ENCODE measurements around the gene ADAMTS1.

ADAMTS1 gene

GRCh38 chr21:26804895-26805609, 40.2 kb downstream of the ADAMTS1 start:
- H3K27me3 ChIP-seq (ENCODE audit: control insufficient read depth in 1 of 2, insufficient read depth in 2 of 2, low read length in 2 of 2), result no peaks in the 10 kb centered on the region
- no peak overlapping the region for H3K4me3 ChIP-seq (ENCODE audit: low read depth in 1 of 2, low read length in 2 of 2)
- H3K9ac ChIP-seq (ENCODE audit: low read depth in 1 of 2, low read length in 2 of 2), result no peak overlapping the region
- no peak overlapping the region for H3K27ac ChIP-seq (ENCODE audit: low read depth, low read length)
- H3K36me3 ChIP-seq (ENCODE audit: control insufficient read depth in 1 of 2, insufficient read depth in 2 of 2, low read length in 2 of 2), result no peaks in the 10 kb centered on the region
- no peaks in the 10 kb centered on the region for H3K4me1 ChIP-seq (ENCODE audit: control insufficient read depth in 1 of 2, insufficient read depth in 2 of 2, low read length in 2 of 2)
- H3K9me3 ChIP-seq (ENCODE audit: control insufficient read depth in 1 of 2, low read length in 2 of 2), result no peaks in the 10 kb centered on the region

- Histone ChIP-seq H3K9me3 (ENCODE audit: control insufficient read depth in 1 of 2, low read length in 2 of 2) (no peaks in the 10 kb centered on the region), H3K36me3 (ENCODE audit: control insufficient read depth in 1 of 2, insufficient read depth in 2 of 2, low read length in 2 of 2) (no peaks in the 10 kb centered on the region), H3K27me3 (ENCODE audit: control insufficient read depth in 1 of 2, insufficient read depth in 2 of 2, low read length in 2 of 2) (no peaks in the 10 kb centered on the region), H3K9ac (ENCODE audit: low read depth in 1 of 2, low read length in 2 of 2) (no peak overlapping the region), H3K4me1 (ENCODE audit: control insufficient read depth in 1 of 2, insufficient read depth in 2 of 2, low read length in 2 of 2) (no peaks in the 10 kb centered on the region), H3K4me3 (ENCODE audit: low read depth in 1 of 2, low read length in 2 of 2) (no peak overlapping the region), H3K27ac (ENCODE audit: low read depth, low read length) (peak overlapping the region; percentile 68)
Measured at GRCh38 chr21:26801498-26801897, 43.7 kb downstream of the ADAMTS1 start.

GRCh38 chr21:26800970-26801431, 44.2 kb downstream of the ADAMTS1 start:
- H3K4me3 ChIP-seq (ENCODE audit: low read depth in 1 of 2, low read length in 2 of 2), result no peak overlapping the region

GRCh38 chr21:26800455-26800854, 44.8 kb downstream of the ADAMTS1 start:
- H3K27ac ChIP-seq (ENCODE audit: low read depth, low read length), result no peak overlapping the region
- H3K9ac ChIP-seq (ENCODE audit: low read depth in 1 of 2, low read length in 2 of 2), result no peak overlapping the region

More at GRCh38 chr21:26800970-26801431, 44.2 kb downstream of the ADAMTS1 start:
- no peak overlapping the region for H3K9ac ChIP-seq (ENCODE audit: low read depth in 1 of 2, low read length in 2 of 2)
- H3K27ac ChIP-seq (ENCODE audit: low read depth, low read length), result peak overlapping the region; percentile 68
- no peaks in the 10 kb centered on the region for H3K4me1 ChIP-seq (ENCODE audit: control insufficient read depth in 1 of 2, insufficient read depth in 2 of 2, low read length in 2 of 2)
- no peaks in the 10 kb centered on the region for H3K9me3 ChIP-seq (ENCODE audit: control insufficient read depth in 1 of 2, low read length in 2 of 2)
- H3K27me3 ChIP-seq (ENCODE audit: control insufficient read depth in 1 of 2, insufficient read depth in 2 of 2, low read length in 2 of 2), result no peaks in the 10 kb centered on the region
- no peaks in the 10 kb centered on the region for H3K36me3 ChIP-seq (ENCODE audit: control insufficient read depth in 1 of 2, insufficient read depth in 2 of 2, low read length in 2 of 2)

GRCh38 chr21:26800001-26800400, 45.2 kb downstream of the ADAMTS1 start:
- Histone ChIP-seq H3K9me3 (ENCODE audit: control insufficient read depth in 1 of 2, low read length in 2 of 2) (no peaks in the 10 kb centered on the region), H3K36me3 (ENCODE audit: control insufficient read depth in 1 of 2, insufficient read depth in 2 of 2, low read length in 2 of 2) (no peaks in the 10 kb centered on the region), H3K9ac (ENCODE audit: low read depth in 1 of 2, low read length in 2 of 2) (no peak overlapping the region), H3K27ac (ENCODE audit: low read depth, low read length) (no peak overlapping the region), H3K27me3 (ENCODE audit: control insufficient read depth in 1 of 2, insufficient read depth in 2 of 2, low read length in 2 of 2) (no peaks in the 10 kb centered on the region), H3K4me1 (ENCODE audit: control insufficient read depth in 1 of 2, insufficient read depth in 2 of 2, low read length in 2 of 2) (no peaks in the 10 kb centered on the region), H3K4me3 (ENCODE audit: low read depth in 1 of 2, low read length in 2 of 2) (no peak overlapping the region)

More at GRCh38 chr21:26800455-26800854, 44.8 kb downstream of the ADAMTS1 start:
- no peaks in the 10 kb centered on the region for H3K9me3 ChIP-seq (ENCODE audit: control insufficient read depth in 1 of 2, low read length in 2 of 2)
- no peaks in the 10 kb centered on the region for H3K36me3 ChIP-seq (ENCODE audit: control insufficient read depth in 1 of 2, insufficient read depth in 2 of 2, low read length in 2 of 2)
- H3K27me3 ChIP-seq (ENCODE audit: control insufficient read depth in 1 of 2, insufficient read depth in 2 of 2, low read length in 2 of 2), result no peaks in the 10 kb centered on the region
- no peak overlapping the region for H3K4me3 ChIP-seq (ENCODE audit: low read depth in 1 of 2, low read length in 2 of 2)
- no peaks in the 10 kb centered on the region for H3K4me1 ChIP-seq (ENCODE audit: control insufficient read depth in 1 of 2, insufficient read depth in 2 of 2, low read length in 2 of 2)

GRCh38 chr21:26798856-26799751, 46.1 kb downstream of the ADAMTS1 start:
- Histone ChIP-seq H3K27ac (ENCODE audit: low read depth, low read length) (no peak overlapping the region), H3K4me1 (ENCODE audit: control insufficient read depth in 1 of 2, insufficient read depth in 2 of 2, low read length in 2 of 2) (no peaks in the 10 kb centered on the region)

GRCh38 chr21:26797878-26798456, 47.2 kb downstream of the ADAMTS1 start:
- H3K4me3 ChIP-seq (ENCODE audit: low read depth in 1 of 2, low read length in 2 of 2), result no peak overlapping the region
- no peaks in the 10 kb centered on the region for H3K4me1 ChIP-seq (ENCODE audit: control insufficient read depth in 1 of 2, insufficient read depth in 2 of 2, low read length in 2 of 2)
- H3K9me3 ChIP-seq (ENCODE audit: control insufficient read depth in 1 of 2, low read length in 2 of 2), result no peaks in the 10 kb centered on the region
- H3K27ac ChIP-seq (ENCODE audit: low read depth, low read length), result no peak overlapping the region
- no peak overlapping the region for H3K9ac ChIP-seq (ENCODE audit: low read depth in 1 of 2, low read length in 2 of 2)
- no peaks in the 10 kb centered on the region for H3K36me3 ChIP-seq (ENCODE audit: control insufficient read depth in 1 of 2, insufficient read depth in 2 of 2, low read length in 2 of 2)
- H3K27me3 ChIP-seq (ENCODE audit: control insufficient read depth in 1 of 2, insufficient read depth in 2 of 2, low read length in 2 of 2), result no peaks in the 10 kb centered on the region

More at GRCh38 chr21:26798856-26799751, 46.1 kb downstream of the ADAMTS1 start:
- no peak overlapping the region for H3K4me3 ChIP-seq (ENCODE audit: low read depth in 1 of 2, low read length in 2 of 2)
- H3K9me3 ChIP-seq (ENCODE audit: control insufficient read depth in 1 of 2, low read length in 2 of 2), result no peaks in the 10 kb centered on the region
- H3K27me3 ChIP-seq (ENCODE audit: control insufficient read depth in 1 of 2, insufficient read depth in 2 of 2, low read length in 2 of 2), result no peaks in the 10 kb centered on the region
- H3K36me3 ChIP-seq (ENCODE audit: control insufficient read depth in 1 of 2, insufficient read depth in 2 of 2, low read length in 2 of 2), result no peaks in the 10 kb centered on the region
- no peak overlapping the region for H3K9ac ChIP-seq (ENCODE audit: low read depth in 1 of 2, low read length in 2 of 2)

GRCh38 chr21:26795866-26796329, 49.3 kb downstream of the ADAMTS1 start:
- H3K9ac ChIP-seq (ENCODE audit: low read depth in 1 of 2, low read length in 2 of 2), result no peak overlapping the region
- no peaks in the 10 kb centered on the region for H3K36me3 ChIP-seq (ENCODE audit: control insufficient read depth in 1 of 2, insufficient read depth in 2 of 2, low read length in 2 of 2)
- H3K9me3 ChIP-seq (ENCODE audit: control insufficient read depth in 1 of 2, low read length in 2 of 2), result no peaks in the 10 kb centered on the region
- no peak overlapping the region for H3K4me3 ChIP-seq (ENCODE audit: low read depth in 1 of 2, low read length in 2 of 2)
- H3K4me1 ChIP-seq (ENCODE audit: control insufficient read depth in 1 of 2, insufficient read depth in 2 of 2, low read length in 2 of 2), result no peaks in the 10 kb centered on the region
- no peak overlapping the region for H3K27ac ChIP-seq (ENCODE audit: low read depth, low read length)
- H3K27me3 ChIP-seq (ENCODE audit: control insufficient read depth in 1 of 2, insufficient read depth in 2 of 2, low read length in 2 of 2), result no peaks in the 10 kb centered on the region

- H3K4me3 ChIP-seq (ENCODE audit: low read depth in 1 of 2, low read length in 2 of 2), result no peak overlapping the region
- H3K27ac ChIP-seq (ENCODE audit: low read depth, low read length), result peak overlapping the region; percentile 17
Measured at GRCh38 chr21:26795412-26795805, 49.8 kb downstream of the ADAMTS1 start.

More at GRCh38 chr21:26795412-26795805, 49.8 kb downstream of the ADAMTS1 start:
- Histone ChIP-seq H3K9me3 (ENCODE audit: control insufficient read depth in 1 of 2, low read length in 2 of 2) (no peaks in the 10 kb centered on the region), H3K36me3 (ENCODE audit: control insufficient read depth in 1 of 2, insufficient read depth in 2 of 2, low read length in 2 of 2) (no peaks in the 10 kb centered on the region), H3K27me3 (ENCODE audit: control insufficient read depth in 1 of 2, insufficient read depth in 2 of 2, low read length in 2 of 2) (no peaks in the 10 kb centered on the region), H3K4me1 (ENCODE audit: control insufficient read depth in 1 of 2, insufficient read depth in 2 of 2, low read length in 2 of 2) (no peaks in the 10 kb centered on the region), H3K9ac (ENCODE audit: low read depth in 1 of 2, low read length in 2 of 2) (no peak overlapping the region)
